Endothelial cell (in vitro differentiated cells): ENCODE data around the gene EDEM1. TPM values are rescaled to one million over a fixed set of nuclear protein-coding genes. Genes with fewer than 3 reads are reported as not detected.

Experiments used
- DNase-seq: peaks from one replicate; pipeline ENCODE4 v3.0.0; 2021; ENCODE audit warnings: low spot score
- H3K27ac Mint-ChIP-seq: one replicate; pipeline ENCODE4 v1.8.0; 2021; ENCODE audit warnings: mixed read lengths, inconsistent platforms; ENCODE audit not compliant: unreplicated experiment
- H3K27me3 Mint-ChIP-seq: one replicate; pipeline ENCODE4 v1.8.0; 2021; ENCODE audit warnings: mild to moderate bottlenecking, moderate library complexity, mixed read lengths, inconsistent platforms; ENCODE audit not compliant: unreplicated experiment
- H3K36me3 Mint-ChIP-seq: one replicate; pipeline ENCODE4 v1.8.0; 2021; ENCODE audit warnings: mild to moderate bottlenecking, low read depth, mixed read lengths, inconsistent platforms; ENCODE audit not compliant: unreplicated experiment
- H3K4me1 Mint-ChIP-seq: one replicate; pipeline ENCODE4 v1.8.0; 2021; ENCODE audit warnings: mild to moderate bottlenecking, mixed read lengths, inconsistent platforms; ENCODE audit not compliant: unreplicated experiment
- H3K4me3 Mint-ChIP-seq: one replicate; pipeline ENCODE4 v1.8.0; 2021; ENCODE audit warnings: mild to moderate bottlenecking, mixed read lengths, inconsistent platforms; ENCODE audit not compliant: unreplicated experiment
- H3K9me3 Mint-ChIP-seq: one replicate; pipeline ENCODE4 v1.8.0; 2021; ENCODE audit warnings: mixed read lengths, inconsistent platforms; ENCODE audit not compliant: unreplicated experiment
- total RNA-seq: library from RNA; stranded (reverse); fragmentation: NEBNext Ultra II Directional; extraction: Animal tissue kit (Norgen Biotek cat#: 25700); gene quantifications from one replicate; pipeline ENCODE4 v1.2.1, GENCODE V29; 2021; ENCODE audit not compliant: unreplicated experiment
- TF ChIP-seq, protein P1 (sequence below): fragments of 200-600 bp; sonication (generic); IDR thresholded peaks from one replicate; pipeline ENCODE4 v1.5.0; 2021; ENCODE audit warnings: antibody characterized with exemption; ENCODE audit not compliant: unreplicated experiment

EDEM1 gene
- total RNA-seq, 1 donor from 2014 or later, result 18.2 TPM

DNA sequence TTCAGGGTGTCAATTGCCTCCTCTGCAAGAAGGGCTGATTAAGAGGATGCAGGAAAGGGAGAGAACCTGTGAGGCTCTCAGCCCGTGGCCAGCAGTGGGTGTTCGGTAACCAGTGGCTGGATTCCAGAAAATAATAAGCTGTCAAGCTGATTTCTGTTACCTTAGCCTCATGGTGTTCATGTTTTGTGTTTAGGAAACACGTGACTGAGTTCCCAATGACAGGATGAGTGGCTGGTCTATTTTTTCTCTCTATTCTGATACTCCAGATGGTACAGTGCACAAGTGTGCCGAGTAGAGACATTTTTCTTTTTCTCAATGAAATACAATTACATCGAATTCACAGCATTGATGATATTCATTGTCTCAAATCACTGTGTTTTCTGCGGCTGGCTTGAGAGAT is 43.6 kb downstream of the EDEM1 start:
- H3K36me3 Mint-ChIP-seq, result no peaks in the 10 kb centered on the region
- TF ChIP-seq, protein P1, sequence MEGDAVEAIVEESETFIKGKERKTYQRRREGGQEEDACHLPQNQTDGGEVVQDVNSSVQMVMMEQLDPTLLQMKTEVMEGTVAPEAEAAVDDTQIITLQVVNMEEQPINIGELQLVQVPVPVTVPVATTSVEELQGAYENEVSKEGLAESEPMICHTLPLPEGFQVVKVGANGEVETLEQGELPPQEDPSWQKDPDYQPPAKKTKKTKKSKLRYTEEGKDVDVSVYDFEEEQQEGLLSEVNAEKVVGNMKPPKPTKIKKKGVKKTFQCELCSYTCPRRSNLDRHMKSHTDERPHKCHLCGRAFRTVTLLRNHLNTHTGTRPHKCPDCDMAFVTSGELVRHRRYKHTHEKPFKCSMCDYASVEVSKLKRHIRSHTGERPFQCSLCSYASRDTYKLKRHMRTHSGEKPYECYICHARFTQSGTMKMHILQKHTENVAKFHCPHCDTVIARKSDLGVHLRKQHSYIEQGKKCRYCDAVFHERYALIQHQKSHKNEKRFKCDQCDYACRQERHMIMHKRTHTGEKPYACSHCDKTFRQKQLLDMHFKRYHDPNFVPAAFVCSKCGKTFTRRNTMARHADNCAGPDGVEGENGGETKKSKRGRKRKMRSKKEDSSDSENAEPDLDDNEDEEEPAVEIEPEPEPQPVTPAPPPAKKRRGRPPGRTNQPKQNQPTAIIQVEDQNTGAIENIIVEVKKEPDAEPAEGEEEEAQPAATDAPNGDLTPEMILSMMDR, result no peak
- peaks cover 2% of the 10 kb centered on the region for H3K27me3 Mint-ChIP-seq
- no peaks in the 10 kb centered on the region for H3K9me3 Mint-ChIP-seq
- no peak for DNase-seq
- H3K4me3 Mint-ChIP-seq, result no peak overlapping the region
- H3K27ac Mint-ChIP-seq, result no peak overlapping the region
- no peaks in the 10 kb centered on the region for H3K4me1 Mint-ChIP-seq

DNA sequence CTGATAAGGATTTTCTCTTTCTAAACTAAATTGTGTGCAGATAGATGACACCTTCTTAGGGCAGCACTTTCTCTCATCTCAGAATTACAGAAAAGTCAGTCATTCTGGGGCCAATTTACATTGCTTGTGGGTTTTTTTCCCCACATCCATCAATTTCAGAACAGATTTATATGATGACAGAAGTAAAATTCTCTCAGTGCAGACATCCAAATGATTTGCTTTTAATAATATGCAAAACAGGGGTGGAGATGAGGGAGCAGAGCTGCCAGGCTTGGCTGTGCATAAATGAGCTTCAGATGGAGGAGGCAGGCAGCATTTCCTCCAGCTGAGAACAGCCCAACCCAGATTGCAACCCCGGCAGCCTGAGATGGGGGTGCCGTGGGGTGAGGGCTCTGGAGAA is 44.0 kb downstream of the EDEM1 start:
- TF ChIP-seq, protein P1, result no peak
- Mint-ChIP-seq H3K27ac (no peak overlapping the region), H3K9me3 (no peaks in the 10 kb centered on the region), H3K4me3 (no peak overlapping the region), H3K27me3 (peaks cover 2% of the 10 kb centered on the region), H3K4me1 (no peaks in the 10 kb centered on the region), H3K36me3 (no peaks in the 10 kb centered on the region)
- DNase-seq, result no peak

DNA sequence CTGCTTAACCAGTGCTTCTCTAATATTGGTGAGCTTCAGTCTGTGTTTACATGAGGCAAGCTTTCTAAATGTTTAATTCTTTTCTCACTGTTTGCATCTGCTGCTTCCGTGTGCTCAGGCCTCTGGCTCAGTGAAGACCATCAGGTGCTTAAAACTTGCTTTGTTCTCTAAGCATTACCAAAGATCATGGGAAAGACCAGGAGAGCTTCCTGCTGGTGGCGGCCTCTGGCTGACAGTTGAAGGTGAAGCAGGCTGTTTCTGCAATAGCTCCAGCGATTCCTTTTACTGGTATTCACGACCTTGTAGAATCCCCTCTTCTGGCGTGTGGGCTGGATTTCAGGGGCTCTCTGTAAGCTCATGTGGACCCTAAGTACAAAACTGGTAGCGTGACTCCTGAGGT is 45.1 kb downstream of the EDEM1 start:
- H3K27me3 Mint-ChIP-seq, result peaks cover 2% of the 10 kb centered on the region
- H3K9me3 Mint-ChIP-seq, result no peaks in the 10 kb centered on the region
- no peak overlapping the region for H3K27ac Mint-ChIP-seq
- no peaks in the 10 kb centered on the region for H3K36me3 Mint-ChIP-seq
- no peaks in the 10 kb centered on the region for H3K4me1 Mint-ChIP-seq
- TF ChIP-seq, protein P1, result no peak
- no peak for DNase-seq
- H3K4me3 Mint-ChIP-seq, result no peak overlapping the region

DNA sequence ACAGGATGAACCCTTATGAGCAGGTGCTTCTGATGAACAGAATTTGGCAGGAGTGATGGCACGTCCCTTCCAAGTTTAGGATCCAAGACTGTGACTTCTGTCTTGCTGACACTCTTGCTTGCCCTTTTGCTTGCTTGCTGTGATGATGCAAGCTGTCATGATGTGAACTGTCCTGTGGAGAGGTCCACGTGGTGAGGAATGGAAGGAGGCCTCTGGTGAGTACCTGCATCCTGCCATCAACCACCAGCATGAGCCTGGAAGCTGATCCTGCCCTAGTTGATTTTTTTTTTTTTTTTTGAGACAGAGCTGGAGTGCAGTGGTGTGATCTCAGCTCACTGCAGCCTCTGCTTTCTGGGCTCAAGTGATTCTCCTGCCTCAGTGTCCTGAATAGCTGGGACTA is 45.5 kb downstream of the EDEM1 start:
- Mint-ChIP-seq H3K4me1 (no peaks in the 10 kb centered on the region), H3K36me3 (no peaks in the 10 kb centered on the region), H3K9me3 (no peaks in the 10 kb centered on the region), H3K4me3 (no peak overlapping the region), H3K27me3 (peaks cover 2% of the 10 kb centered on the region), H3K27ac (no peak overlapping the region)
- TF ChIP-seq, protein P1, result no peak
- no peak for DNase-seq

GRCh38 chr3:5235655-5236054 is 48.1 kb downstream of the EDEM1 start:
- DNase-seq, result no peak
- Mint-ChIP-seq H3K27ac (no peak overlapping the region), H3K27me3 (no peaks in the 10 kb centered on the region), H3K4me3 (no peak overlapping the region), H3K9me3 (no peaks in the 10 kb centered on the region), H3K4me1 (no peaks in the 10 kb centered on the region), H3K36me3 (no peaks in the 10 kb centered on the region)
- TF ChIP-seq, protein P1, result no peak
